ENCODE data around the gene EPDR1.

The EPDR1 gene

DNA sequence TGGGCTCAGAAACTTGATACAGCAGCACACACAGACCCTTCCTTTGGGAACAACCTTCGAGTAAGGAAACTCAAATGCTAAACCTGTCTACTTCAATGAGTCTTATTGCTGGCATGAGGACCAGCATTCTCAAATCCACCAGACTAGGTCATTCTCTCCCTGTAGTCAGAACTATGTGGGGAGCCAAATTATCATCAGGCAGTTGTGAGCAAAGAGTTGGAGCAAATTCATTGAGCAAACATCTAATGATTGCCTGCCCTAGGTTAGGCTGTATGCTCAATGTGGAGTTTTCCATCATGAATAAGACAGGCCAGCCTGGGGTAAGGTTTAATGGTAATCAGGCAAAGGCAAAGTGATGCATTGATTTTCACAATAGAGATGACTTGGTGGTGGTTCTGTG lies 3.6 kb downstream of the EPDR1 start:
- no peaks in the 10 kb centered on the region for H3K79me2 ChIP-seq (ENCODE audit: insufficient read depth, low read length)
- no peaks in the 10 kb centered on the region for H3F3A ChIP-seq (ENCODE audit: insufficient read depth)
- no peak overlapping the region for H3K4me3 ChIP-seq (ENCODE audit: insufficient read depth, low read length, poor library complexity, severe bottlenecking)
- H2AFZ ChIP-seq (ENCODE audit: low read depth, low read length, severe bottlenecking): no peak overlapping the region
- H3K27me3 ChIP-seq (ENCODE audit: low read length): no peaks in the 10 kb centered on the region
- no peak for TF ChIP-seq CTCF (IDR thresholded peaks at IDR 0.05; ENCODE audit: insufficient read depth, low read length, poor library complexity, severe bottlenecking)
- no peak for TF ChIP-seq EZH2phosphoT487 (conservative IDR thresholded peaks at IDR 0.05; ENCODE audit: low read length)
- no peaks in the 10 kb centered on the region for H3K36me3 ChIP-seq (ENCODE audit: low read length)
- no peak overlapping the region for H3K27ac ChIP-seq (ENCODE audit: low read depth, low read length)
- H3K4me2 ChIP-seq (ENCODE audit: low read depth, low read length, poor library complexity, severe bottlenecking): no peak overlapping the region
- H4K20me1 ChIP-seq (ENCODE audit: low read depth, low read length): no peaks in the 10 kb centered on the region
- no peaks in the 10 kb centered on the region for H3K9me3 ChIP-seq (ENCODE audit: insufficient read depth, low read length)
- no peaks in the 10 kb centered on the region for H3K9me2 ChIP-seq (replicated peaks; ENCODE audit: insufficient read depth, low read length)
- H3K9ac ChIP-seq (ENCODE audit: low read length): no peak overlapping the region

DNA sequence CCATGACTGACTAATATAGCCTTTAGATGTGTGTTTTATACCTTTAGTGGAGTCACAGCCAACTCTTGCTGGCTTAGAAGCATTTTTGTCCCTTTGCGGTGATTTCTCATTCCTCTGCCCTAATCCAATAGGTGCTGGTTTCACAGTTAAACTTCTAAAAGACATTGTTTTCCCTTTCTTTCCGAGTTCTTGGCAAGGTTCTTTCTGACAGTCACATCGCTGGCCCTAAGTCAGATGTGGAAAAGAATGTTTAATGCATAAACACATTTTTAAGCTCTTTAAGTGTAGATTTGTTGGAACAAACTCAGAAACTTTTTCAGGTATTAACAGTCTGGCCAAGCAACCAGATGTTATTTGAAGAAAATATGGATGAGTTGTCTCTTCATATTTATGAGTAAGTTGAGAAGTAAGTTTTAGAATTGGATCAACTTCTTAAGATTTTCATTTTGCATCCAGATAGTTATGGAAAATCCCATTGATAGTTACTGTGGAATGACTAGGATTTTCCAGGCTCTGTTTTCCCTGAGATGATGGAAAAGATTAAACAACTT lies 4.1 kb downstream of the EPDR1 start:
- no peaks in the 10 kb centered on the region for H3K36me3 ChIP-seq (ENCODE audit: low read length)
- no peak overlapping the region for H3K4me3 ChIP-seq (ENCODE audit: insufficient read depth, low read length, poor library complexity, severe bottlenecking)
- no peak for TF ChIP-seq CTCF (IDR thresholded peaks at IDR 0.05; ENCODE audit: insufficient read depth, low read length, poor library complexity, severe bottlenecking)
- TF ChIP-seq EZH2phosphoT487 (conservative IDR thresholded peaks at IDR 0.05; ENCODE audit: low read length): no peak
- H3K79me2 ChIP-seq (ENCODE audit: insufficient read depth, low read length): no peaks in the 10 kb centered on the region
- no peaks in the 10 kb centered on the region for H3K27me3 ChIP-seq (ENCODE audit: low read length)
- H3F3A ChIP-seq (ENCODE audit: insufficient read depth): no peaks in the 10 kb centered on the region
- no peaks in the 10 kb centered on the region for H3K9me2 ChIP-seq (replicated peaks; ENCODE audit: insufficient read depth, low read length)
- no peak overlapping the region for H3K9ac ChIP-seq (ENCODE audit: low read length)
- H3K9me3 ChIP-seq (ENCODE audit: insufficient read depth, low read length): no peaks in the 10 kb centered on the region
- H3K4me2 ChIP-seq (ENCODE audit: low read depth, low read length, poor library complexity, severe bottlenecking): no peak overlapping the region
- H2AFZ ChIP-seq (ENCODE audit: low read depth, low read length, severe bottlenecking): no peak overlapping the region
- H3K27ac ChIP-seq (ENCODE audit: low read depth, low read length): no peak overlapping the region
- H4K20me1 ChIP-seq (ENCODE audit: low read depth, low read length): no peaks in the 10 kb centered on the region

- no peaks in the 10 kb centered on the region for H3K9me3 ChIP-seq (ENCODE audit: insufficient read depth, low read length)
- H3K9me2 ChIP-seq (replicated peaks; ENCODE audit: insufficient read depth, low read length): no peaks in the 10 kb centered on the region
- no peaks in the 10 kb centered on the region for H3F3A ChIP-seq (ENCODE audit: insufficient read depth)
- H2AFZ ChIP-seq (ENCODE audit: low read depth, low read length, severe bottlenecking): no peak overlapping the region
- no peaks in the 10 kb centered on the region for H3K36me3 ChIP-seq (ENCODE audit: low read length)
- H3K9ac ChIP-seq (ENCODE audit: low read length): no peak overlapping the region
- TF ChIP-seq EZH2phosphoT487 (conservative IDR thresholded peaks at IDR 0.05; ENCODE audit: low read length) (no peak), CTCF (IDR thresholded peaks at IDR 0.05; ENCODE audit: insufficient read depth, low read length, poor library complexity, severe bottlenecking) (no peak)
- H4K20me1 ChIP-seq (ENCODE audit: low read depth, low read length): no peaks in the 10 kb centered on the region
- no peak overlapping the region for H3K4me3 ChIP-seq (ENCODE audit: insufficient read depth, low read length, poor library complexity, severe bottlenecking)
- no peak overlapping the region for H3K4me2 ChIP-seq (ENCODE audit: low read depth, low read length, poor library complexity, severe bottlenecking)
- no peaks in the 10 kb centered on the region for H3K27me3 ChIP-seq (ENCODE audit: low read length)
- H3K27ac ChIP-seq (ENCODE audit: low read depth, low read length): no peak overlapping the region
- no peaks in the 10 kb centered on the region for H3K79me2 ChIP-seq (ENCODE audit: insufficient read depth, low read length)
Measured at GRCh38 chr7:37925620-37926019, 5.2 kb downstream of the EPDR1 start.

Data from SU-DHL-6 (cell line).